Body of pancreas (tissue), 4 donors: Measurements from ENCODE around the gene ARHGDIB. TPM values are rescaled to one million over a fixed set of nuclear protein-coding genes. Genes with fewer than 3 reads are reported as not detected.

Experiments used
- ATAC-seq: fragments of 150-250 bp; one replicate; pipeline ENCODE4 v1.9.1; 2016
- DNase-seq, 4 donors: peaks; one replicate each; pipeline ENCODE4 v3.0.0-alpha.2; 2019
- H3K27ac ChIP-seq, 4 donors: fragments of 200-600 bp; sonication (generic); 1 replicate in 3 of 4; 2 replicates in 1 of 4; pipeline versions ENCODE4 v1.5.1 to v1.6.1; 2016 to 2019; ENCODE audit warnings: mild to moderate bottlenecking in 1 of 4, mixed read lengths in 1 of 4, moderate library complexity in 1 of 4
- H3K27me3 ChIP-seq, 2 donors: fragments of 200-600 bp; sonication (generic); one replicate each; pipeline ENCODE4 v1.6.0; 2016; ENCODE audit warnings: mild to moderate bottlenecking in 1 of 2
- H3K36me3 ChIP-seq, 2 donors: fragments of 200-600 bp; sonication (generic); replicated peaks in 1 of 2; 2 replicates each; pipeline ENCODE4 v1.5.1; 2016; ENCODE audit warnings: low read depth in 2 of 2; ENCODE audit not compliant: insufficient read depth in 1 of 2
- H3K4me1 ChIP-seq: fragments of 200-600 bp; sonication (generic); one replicate; pipeline ENCODE4 v1.6.0; 2016
- H3K4me3 ChIP-seq, 2 donors: fragments of 200-600 bp; sonication (generic); 1 replicate in 1 of 2; 2 replicates in 1 of 2; pipeline ENCODE4 v1.5.1; 2016 to 2019
- H3K9me3 ChIP-seq, 3 donors: fragments of 200-600 bp; sonication (generic); 1 replicate in 2 of 3; 2 replicates in 1 of 3; pipeline ENCODE4 v1.5.1; 2016
- POLR2A ChIP-seq, 3 donors: fragments of 450-650 bp; IDR thresholded peaks; one replicate each; pipeline ENCODE4 v1.6.1; 2016; ENCODE audit warnings: antibody characterized with exemption in 3 of 3, mild to moderate bottlenecking in 2 of 3
- WGBS, 2 donors: methylation state at CpG; one replicate each; pipeline ENCODE4 v1.1.5; 2017; 5-methylcytosine and 5-hydroxymethylcytosine counted together
- intact Hi-C: fragments of 100-400 bp; cut with DNase I; formaldehyde crosslinking; loops from one replicate; pipeline ENCODE4 v1.15.1; 2023
- total RNA-seq, 2 donors: library from RNA; depleted of rRNA; stranded (reverse); fragments of >200 nt; gene quantifications; one replicate each; pipeline ENCODE4 v1.1.0, GENCODE V29; 2016
- TF ChIP-seq, protein P1 (sequence below), 7 experiments: fragments of 450-650 bp in 4 of 7; fragments of 200-600 bp in 3 of 7; sonication (generic) in 3 of 7; IDR thresholded peaks; one replicate each; pipeline ENCODE4 v1.5.1; 2016 to 2019; ENCODE audit warnings: antibody characterized with exemption in 7 of 7

ARHGDIB gene
- total RNA-seq, 2 donors from 2014 or later = 19.8 to 36.6 TPM

DNA sequence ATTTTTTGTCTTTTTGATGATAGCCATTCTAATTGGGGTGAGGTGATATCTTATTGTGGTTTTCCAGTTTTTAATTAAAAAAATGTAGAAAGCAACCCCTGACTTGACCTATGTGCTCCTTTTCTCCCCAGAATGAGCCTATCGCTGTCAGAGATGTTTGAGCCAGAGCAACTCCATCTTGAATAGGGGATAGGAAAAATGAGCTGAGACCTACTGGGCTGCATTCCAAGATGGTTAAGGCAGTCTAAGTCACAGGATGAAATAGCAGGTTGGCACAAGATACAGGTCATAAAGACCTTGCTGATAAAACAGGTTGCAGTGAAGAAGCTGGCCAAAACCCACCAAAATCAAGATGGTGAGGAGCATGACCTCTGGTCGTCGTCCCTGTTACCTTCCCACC lies 36.9 kb downstream of the ARHGDIB start:
- Histone ChIP-seq H3K4me3 (no peak overlapping the region), H3K9me3 (no peaks in the 10 kb centered on the region), H3K27me3 (no peaks in the 10 kb centered on the region), H3K36me3 (no peaks in the 10 kb centered on the region), H3K4me1 (peaks cover 41% of the 10 kb centered on the region), H3K27ac (no peak overlapping the region)
- ATAC-seq = no peak
- TF ChIP-seq POLR2A (IDR thresholded peaks at IDR 0.05) = no peak
- TF ChIP-seq, protein P1, sequence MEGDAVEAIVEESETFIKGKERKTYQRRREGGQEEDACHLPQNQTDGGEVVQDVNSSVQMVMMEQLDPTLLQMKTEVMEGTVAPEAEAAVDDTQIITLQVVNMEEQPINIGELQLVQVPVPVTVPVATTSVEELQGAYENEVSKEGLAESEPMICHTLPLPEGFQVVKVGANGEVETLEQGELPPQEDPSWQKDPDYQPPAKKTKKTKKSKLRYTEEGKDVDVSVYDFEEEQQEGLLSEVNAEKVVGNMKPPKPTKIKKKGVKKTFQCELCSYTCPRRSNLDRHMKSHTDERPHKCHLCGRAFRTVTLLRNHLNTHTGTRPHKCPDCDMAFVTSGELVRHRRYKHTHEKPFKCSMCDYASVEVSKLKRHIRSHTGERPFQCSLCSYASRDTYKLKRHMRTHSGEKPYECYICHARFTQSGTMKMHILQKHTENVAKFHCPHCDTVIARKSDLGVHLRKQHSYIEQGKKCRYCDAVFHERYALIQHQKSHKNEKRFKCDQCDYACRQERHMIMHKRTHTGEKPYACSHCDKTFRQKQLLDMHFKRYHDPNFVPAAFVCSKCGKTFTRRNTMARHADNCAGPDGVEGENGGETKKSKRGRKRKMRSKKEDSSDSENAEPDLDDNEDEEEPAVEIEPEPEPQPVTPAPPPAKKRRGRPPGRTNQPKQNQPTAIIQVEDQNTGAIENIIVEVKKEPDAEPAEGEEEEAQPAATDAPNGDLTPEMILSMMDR (IDR thresholded peaks at IDR 0.05) = no peak
- 53 to 68% methylated on average over 3 of the region's 3 CpGs for WGBS, 2 donors
- no peak for DNase-seq
- intact Hi-C loops = no loop called here

DNA sequence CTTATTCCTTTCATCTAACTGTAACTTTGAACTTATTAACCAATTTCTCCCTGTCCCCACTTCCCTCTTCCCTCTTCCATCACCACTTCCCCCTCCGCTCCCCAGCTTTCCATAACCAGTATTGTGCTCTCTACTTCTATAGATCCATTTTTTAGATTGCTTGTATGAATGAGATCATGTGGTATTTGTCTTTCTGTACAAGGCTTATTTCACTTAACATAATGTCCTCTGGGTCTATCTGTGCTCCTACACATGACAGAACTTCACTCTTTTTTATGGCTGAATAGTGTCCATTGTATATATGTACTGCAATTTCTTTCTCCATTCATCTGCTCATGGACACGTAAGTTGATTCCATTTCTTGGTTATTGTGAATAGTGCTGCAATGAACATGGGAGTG lies 37.5 kb downstream of the ARHGDIB start:
- no peaks in the 10 kb centered on the region for H3K36me3 ChIP-seq
- no peaks in the 10 kb centered on the region for H3K27me3 ChIP-seq
- no peak for TF ChIP-seq POLR2A (IDR thresholded peaks at IDR 0.05)
- TF ChIP-seq, protein P1 (IDR thresholded peaks at IDR 0.05) = no peak
- intact Hi-C loops = no loop called here
- no peak overlapping the region for H3K27ac ChIP-seq
- peaks cover 35% of the 10 kb centered on the region for H3K4me1 ChIP-seq
- no peak for DNase-seq
- H3K4me3 ChIP-seq = no peak overlapping the region
- no peak for ATAC-seq
- no peaks in the 10 kb centered on the region for H3K9me3 ChIP-seq
- 94 to 95% methylated on average over 2 of the region's 2 CpGs for WGBS, 2 donors

DNA sequence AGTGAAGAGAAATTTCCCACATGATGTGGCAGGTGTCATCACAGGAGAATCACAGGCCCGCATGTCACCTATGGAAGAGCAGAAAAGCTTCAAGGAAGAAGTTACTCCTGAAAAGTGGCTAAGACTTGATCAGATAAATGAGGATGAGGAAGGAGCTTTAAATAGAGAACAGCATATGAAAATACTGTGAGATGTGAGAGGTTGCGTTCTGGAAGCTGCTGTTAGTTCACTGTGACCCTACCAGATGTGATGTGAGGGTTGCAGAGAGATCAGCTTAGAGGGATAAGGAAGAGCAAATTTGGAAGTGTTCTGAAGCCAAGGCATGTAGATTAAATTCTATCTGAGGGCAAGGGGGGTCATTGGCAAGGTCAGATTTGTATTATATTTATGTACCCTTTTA lies 40.2 kb downstream of the ARHGDIB start:
- TF ChIP-seq, protein P1 (IDR thresholded peaks at IDR 0.05) = no peak
- no peak for TF ChIP-seq POLR2A (IDR thresholded peaks at IDR 0.05)
- Histone ChIP-seq H3K36me3 (peaks cover 0 to 10% of the 10 kb centered on the region in 2 donors), H3K27ac (no peak overlapping the region), H3K4me3 (no peak overlapping the region), H3K27me3 (no peaks in the 10 kb centered on the region), H3K4me1 (peaks cover 9% of the 10 kb centered on the region), H3K9me3 (no peaks in the 10 kb centered on the region)
- WGBS, 2 donors = 85 to 94% methylated on average over 2 of the region's 2 CpGs
- DNase-seq (no peak), ATAC-seq (no peak)
- intact Hi-C loops = no loop called here

DNA sequence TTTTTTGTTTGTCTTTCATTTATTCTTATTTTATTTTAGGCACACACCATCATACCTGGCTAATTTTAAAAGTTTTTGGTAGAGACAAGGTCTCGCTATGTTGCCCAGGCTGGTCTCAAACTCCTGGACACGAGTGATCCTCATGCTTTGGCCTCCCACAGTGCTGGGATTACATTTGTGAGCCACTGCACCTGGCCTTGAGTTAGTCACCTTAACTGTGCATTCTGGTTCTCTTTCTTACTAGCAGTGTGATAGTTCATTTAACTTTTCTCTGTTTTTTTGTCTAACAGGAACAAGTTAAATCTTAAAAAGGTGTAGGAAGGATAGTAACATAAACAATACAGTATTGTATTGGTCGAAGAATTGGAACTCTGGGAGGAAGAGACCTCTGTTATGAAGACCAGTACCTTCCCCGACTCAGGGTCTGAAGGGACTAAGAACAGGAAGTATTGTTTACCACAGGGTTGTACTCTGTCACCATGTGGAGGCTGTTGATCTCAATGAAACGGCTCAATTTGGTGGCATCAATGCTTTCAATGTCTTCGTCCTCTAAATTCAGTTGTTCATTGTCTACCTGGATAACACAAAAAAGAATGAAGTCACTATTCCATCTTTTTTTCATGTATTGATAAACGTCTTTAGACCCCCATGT lies 40.8 kb downstream of the ARHGDIB start:
- DNase-seq (no peak), ATAC-seq (no peak)
- WGBS, 2 donors = 65 to 68% methylated on average over 7 of the region's 7 CpGs
- H3K27ac ChIP-seq = no peak overlapping the region
- TF ChIP-seq, protein P1 (IDR thresholded peaks at IDR 0.05) = no peak
- no peak for TF ChIP-seq POLR2A (IDR thresholded peaks at IDR 0.05)
- no peak overlapping the region for H3K4me3 ChIP-seq
- peaks cover 0 to 13% of the 10 kb centered on the region in 2 donors for H3K36me3 ChIP-seq
- intact Hi-C loops = no loop called here
- H3K4me1 ChIP-seq = peaks cover 9% of the 10 kb centered on the region
- no peaks in the 10 kb centered on the region for H3K27me3 ChIP-seq
- H3K9me3 ChIP-seq = no peaks in the 10 kb centered on the region

DNA sequence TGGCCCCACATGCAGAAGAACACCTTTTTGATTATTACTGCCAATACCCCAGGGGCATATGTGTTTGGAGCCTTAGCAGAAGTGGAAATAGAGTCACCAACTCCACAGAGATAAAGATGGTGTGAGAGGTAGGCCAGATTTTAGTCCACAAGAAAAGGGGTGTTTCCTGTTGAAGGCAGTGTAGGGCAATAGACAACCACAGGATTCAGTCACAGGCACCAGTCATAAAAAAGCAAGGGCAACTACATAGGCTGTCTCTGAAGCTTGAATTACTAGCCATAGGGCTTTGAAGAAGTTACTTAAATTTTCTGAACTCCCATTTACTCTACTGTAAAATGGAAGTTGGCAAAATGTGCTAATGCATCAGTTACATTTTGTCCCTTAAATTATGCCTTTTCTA lies 41.9 kb downstream of the ARHGDIB start:
- Histone ChIP-seq H3K9me3 (no peaks in the 10 kb centered on the region), H3K27me3 (no peaks in the 10 kb centered on the region), H3K36me3 (peaks cover 0 to 19% of the 10 kb centered on the region in 2 donors), H3K27ac (no peak overlapping the region), H3K4me3 (no peak overlapping the region), H3K4me1 (peaks cover 2% of the 10 kb centered on the region)
- TF ChIP-seq POLR2A (IDR thresholded peaks at IDR 0.05) = no peak
- TF ChIP-seq, protein P1 (IDR thresholded peaks at IDR 0.05) = no peak
- no peak for ATAC-seq
- no peak for DNase-seq
- intact Hi-C loops = no loop called here
